Activated T-cell treated with anti-CD3 and anti-CD28 coated beads for 1 hour (primary cell): ENCODE results near the gene RAET1L.
"Not testable (repeated sequence)": the region's sequence is repeated elsewhere in the genome, so short reads cannot be mapped to it uniquely, and the experiment has no call there.

ENCODE experiments used
- DNase-seq: peaks from one replicate; pipeline ENCODE4 v3.0.0-alpha.2; 2020; ENCODE audit warnings: low read depth

Gene RAET1L

GRCh38 chr6:150044621-150045145 lies 19.4 kb upstream of the RAET1L start:
- DNase-seq = no peak

- no peak for DNase-seq
These were observed 18.4 kb upstream of the RAET1L start for GRCh38 chr6:150043501-150044412.

- DNase-seq = no peak
These were observed 17.8 kb upstream of the RAET1L start for GRCh38 chr6:150043096-150043495.

- no peak for DNase-seq
These were observed 13.1 kb upstream of the RAET1L start for GRCh38 chr6:150038202-150039062.

GRCh38 chr6:150037526-150038201 lies 12.3 kb upstream of the RAET1L start:
- DNase-seq = no peak

- no peak for DNase-seq
These were observed 10.7 kb upstream of the RAET1L start for GRCh38 chr6:150036081-150036480.

GRCh38 chr6:150033207-150033771 lies 8.0 kb upstream of the RAET1L start:
- no peak for DNase-seq

- DNase-seq = no peak
These were observed 7.3 kb upstream of the RAET1L start for GRCh38 chr6:150032598-150032997.

GRCh38 chr6:150030611-150031010 lies 5.3 kb upstream of the RAET1L start:
- no peak for DNase-seq

- no peak for DNase-seq
These were observed 4.4 kb upstream of the RAET1L start for GRCh38 chr6:150029749-150030148.

GRCh38 chr6:150029276-150029675 lies 3.9 kb upstream of the RAET1L start:
- no peak for DNase-seq

GRCh38 chr6:150028799-150029198 lies 3.5 kb upstream of the RAET1L start:
- no peak for DNase-seq

GRCh38 chr6:150027806-150028565 lies 2.7 kb upstream of the RAET1L start:
- DNase-seq = no peak

GRCh38 chr6:150026976-150027805 lies 1.9 kb upstream of the RAET1L start:
- no peak for DNase-seq

- no peak for DNase-seq
These were observed 631 bp downstream of the RAET1L start for GRCh38 chr6:150024646-150025155.

GRCh38 chr6:150024021-150024420 lies 1.3 kb downstream of the RAET1L start:
- not testable (repeated sequence) for DNase-seq

GRCh38 chr6:150021870-150022269 lies 3.5 kb downstream of the RAET1L start:
- DNase-seq = not testable (repeated sequence)

- DNase-seq = no peak
These were observed 6.3 kb downstream of the RAET1L start for GRCh38 chr6:150018846-150019580.

- not testable (repeated sequence) for DNase-seq
These were observed 8.2 kb downstream of the RAET1L start for GRCh38 chr6:150017186-150017521.
